Liver (tissue), 9 donors: Measurements from ENCODE around the gene SEC22B. TPM values are rescaled to one million over a fixed set of nuclear protein-coding genes. Genes with fewer than 3 reads are reported as not detected.
"Not testable (repeated sequence)": the region's sequence is repeated elsewhere in the genome, so short reads cannot be mapped to it uniquely, and the experiment has no call there.

Experiments used
- DNase-seq: peaks from one replicate; pipeline ENCODE4 v3.0.0-alpha.2; 2017; ENCODE audit warnings: low spot score
- H3K27ac ChIP-seq, 2 donors: one replicate each; pipeline ENCODE4 v1.7.0; 2013; ENCODE audit warnings: inconsistent platforms in 2 of 2, low read length in 2 of 2, control low read depth in 1 of 2, low read depth in 1 of 2, mild to moderate bottlenecking in 1 of 2
- H3K27me3 ChIP-seq, 4 donors: one replicate each; pipeline versions ENCODE4 v1.6.1 to v1.7.0; 2013; ENCODE audit warnings: low read length in 3 of 4, inconsistent platforms in 1 of 4, mild to moderate bottlenecking in 1 of 4, moderate library complexity in 1 of 4; ENCODE audit not compliant: control insufficient read depth in 4 of 4, insufficient read depth in 4 of 4
- H3K36me3 ChIP-seq, 4 donors: one replicate each; pipeline versions ENCODE4 v1.6.1 to v1.7.0; 2013; ENCODE audit warnings: low read length in 3 of 4, mild to moderate bottlenecking in 3 of 4, low read depth in 1 of 4, moderate library complexity in 1 of 4; ENCODE audit not compliant: control insufficient read depth in 4 of 4, insufficient read depth in 3 of 4
- H3K4me1 ChIP-seq, 4 donors: one replicate each; pipeline versions ENCODE4 v1.6.1 to v1.7.0; 2013; ENCODE audit warnings: low read length in 3 of 4, mild to moderate bottlenecking in 3 of 4, moderate library complexity in 1 of 4; ENCODE audit not compliant: control insufficient read depth in 4 of 4, insufficient read depth in 4 of 4
- H3K4me3 ChIP-seq, 3 donors: one replicate each; pipeline versions ENCODE4 v1.6.1 to v1.7.0; 2013; ENCODE audit warnings: low read length in 3 of 3, control low read depth in 1 of 3, low read depth in 1 of 3, mild to moderate bottlenecking in 1 of 3
- H3K9ac ChIP-seq, 2 donors: one replicate each; pipeline ENCODE4 v1.7.0; 2013; ENCODE audit warnings: low read length in 2 of 2, mild to moderate bottlenecking in 2 of 2, moderate library complexity in 2 of 2, control low read depth in 1 of 2, low read depth in 1 of 2
- H3K9me3 ChIP-seq, 4 donors: one replicate each; pipeline versions ENCODE4 v1.6.1 to v1.7.0; 2013; ENCODE audit warnings: low read length in 3 of 4; ENCODE audit not compliant: control insufficient read depth in 4 of 4
- WGBS: extraction: QIAGEN DNeasy Blood & Tissue Kit; methylation state at CpG from one replicate; pipeline ENCODE4 v1.1.7; 2013; 5-methylcytosine and 5-hydroxymethylcytosine counted together
- polyA plus RNA-seq, 2 donors: library from polyadenylated mRNA; stranded (reverse) in 1 of 2; unstranded in 1 of 2; fragments of 200-250 nt in 1 of 2; fragments of >200 nt in 1 of 2; fragmentation: Nextera tagmentation in 1 of 2; extraction: Ambion mirVana in 1 of 2; gene quantifications; one replicate each; pipeline versions ENCODE4 v1.2.1 to v1.2.3, GENCODE V29; 2013 to 2015
- total RNA-seq, 2 donors: library from RNA; depleted of rRNA; stranded (reverse); fragments of >200 nt; gene quantifications; one replicate each; pipeline ENCODE4 v1.2.3, GENCODE V29; 2014
- donor health status: healthy.
- donor health status: healthy.
- donor health status: healthy.
- donor health status: healthy.
- donor health status: healthy.

SEC22B gene
- total and polyA plus RNA-seq, 4 donors, result 11.5 to 33.0 (median 22.4) TPM

- H3K27me3 ChIP-seq, H3K9me3 ChIP-seq, DNase-seq, H3K36me3 ChIP-seq, H3K9ac ChIP-seq, H3K27ac ChIP-seq, H3K4me3 ChIP-seq, H3K4me1 ChIP-seq: not testable (repeated sequence)
- 92% methylated on average over 3 of the region's 6 CpGs for WGBS
Measured at GRCh38 chr1:120126216-120126615, 50.1 kb downstream of the SEC22B start.

GRCh38 chr1:120124628-120125027 lies 51.7 kb downstream of the SEC22B start:
- not testable (repeated sequence) for H3K36me3 ChIP-seq, H3K27me3 ChIP-seq, H3K9me3 ChIP-seq, H3K27ac ChIP-seq, H3K9ac ChIP-seq, H3K4me1 ChIP-seq, H3K4me3 ChIP-seq, DNase-seq
- WGBS, result 100% methylated on average over 1 of the region's 1 CpG

- not testable (repeated sequence) for H3K9me3 ChIP-seq, H3K4me3 ChIP-seq, DNase-seq, H3K9ac ChIP-seq, H3K27ac ChIP-seq, H3K4me1 ChIP-seq, H3K27me3 ChIP-seq, H3K36me3 ChIP-seq
- 91% methylated on average over 4 of the region's 4 CpGs for WGBS
Measured at GRCh38 chr1:120123813-120124510, 52.4 kb downstream of the SEC22B start.

DNA sequence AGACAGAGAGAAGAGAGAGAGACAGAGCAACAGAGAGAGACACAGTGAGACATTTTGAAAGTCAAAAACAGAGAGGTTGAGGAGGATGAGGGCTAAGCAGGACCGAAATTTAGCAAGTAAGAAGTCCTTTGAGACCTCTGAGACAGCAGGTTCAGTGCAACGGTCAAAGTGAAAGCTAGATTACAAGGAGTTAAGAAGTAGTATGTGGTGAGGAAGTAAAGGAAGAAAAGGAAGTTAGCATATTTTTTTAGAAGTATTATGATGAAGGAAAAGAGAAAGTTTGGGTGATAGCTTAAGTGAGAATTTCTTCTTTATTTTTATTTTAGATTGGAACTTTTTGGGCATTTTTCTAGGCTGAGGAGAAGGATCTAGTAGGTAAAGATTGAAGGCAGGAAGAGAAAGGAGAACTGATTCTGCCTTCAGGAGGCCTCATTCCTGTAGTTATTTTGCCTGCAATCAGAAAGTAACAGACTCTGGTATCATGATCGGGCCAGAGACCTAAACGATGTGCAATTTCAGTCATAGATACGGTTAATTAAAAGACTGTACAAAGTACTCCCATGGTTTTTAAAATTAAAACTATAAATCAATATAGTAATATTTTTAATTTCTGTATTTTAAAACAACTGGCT lies 53.9 kb downstream of the SEC22B start:
- not testable (repeated sequence) for H3K9me3 ChIP-seq, H3K36me3 ChIP-seq, H3K4me3 ChIP-seq, H3K9ac ChIP-seq, H3K27ac ChIP-seq, H3K27me3 ChIP-seq, H3K4me1 ChIP-seq, DNase-seq
- 75% methylated on average over 1 of the region's 5 CpGs for WGBS

DNA sequence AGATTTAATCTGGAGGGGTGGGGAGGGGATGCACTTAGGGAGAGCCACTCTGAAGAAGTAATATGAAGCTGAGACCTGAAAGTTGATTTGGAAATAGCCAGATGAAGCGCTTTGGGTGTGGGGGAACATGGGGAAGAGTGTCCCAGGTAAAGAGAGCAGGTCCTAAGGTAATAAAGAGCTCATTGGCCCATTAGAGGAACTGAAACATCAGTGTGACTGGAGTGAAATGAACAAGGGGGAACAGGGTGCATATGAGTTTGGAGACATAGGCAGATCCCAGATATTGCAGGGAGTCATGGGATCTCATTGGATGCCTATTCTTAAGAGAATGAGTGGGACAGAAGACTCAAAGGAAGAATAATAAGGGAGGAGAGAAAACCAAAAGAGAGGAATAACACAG lies 54.5 kb downstream of the SEC22B start:
- not testable (repeated sequence) for H3K9ac ChIP-seq, DNase-seq, H3K27ac ChIP-seq, H3K9me3 ChIP-seq, H3K4me3 ChIP-seq, H3K36me3 ChIP-seq, H3K4me1 ChIP-seq, H3K27me3 ChIP-seq
- WGBS, result 97% methylated on average over 1 of the region's 1 CpG

- not testable (repeated sequence) for H3K9ac ChIP-seq, H3K27me3 ChIP-seq, DNase-seq, H3K4me3 ChIP-seq, H3K36me3 ChIP-seq, H3K9me3 ChIP-seq, H3K4me1 ChIP-seq, H3K27ac ChIP-seq
- WGBS, result 63% methylated on average over 1 of the region's 4 CpGs
Measured at GRCh38 chr1:120120525-120120924, 55.8 kb downstream of the SEC22B start.
